Stimulated activated naive B cell treated with anti-CD40 and anti-IgM and Interleukin-4, amounts not matched to agents 10 μg/mL and 1 μg/mL and 100 μg/mL, for 72 hours (primary cell): ENCODE results near the gene PTPRR.
A peak's percentile ranks its signal among the peaks of the same experiment; 100 is the strongest.

Source experiments
- ATAC-seq, 2 donors: fragments of 150-1000 bp; cut with Tn5 transposase; replicated peaks; 2 replicates each; pipeline ENCODE4 v1.10.0; 2021; ENCODE audit warnings: moderate library complexity in 1 of 2
- DNase-seq: peaks from one replicate; pipeline ENCODE4 v3.0.0; 2021
- H3K27ac Mint-ChIP-seq: one replicate; pipeline ENCODE4 v1.8.0; 2022; ENCODE audit warnings: mild to moderate bottlenecking, mixed read lengths
- H3K27me3 Mint-ChIP-seq, 2 donors: one replicate each; pipeline ENCODE4 v1.8.0; 2022; ENCODE audit warnings: mixed read lengths in 2 of 2
- H3K36me3 Mint-ChIP-seq, 2 donors: one replicate each; pipeline ENCODE4 v1.8.0; 2022; ENCODE audit warnings: mixed read lengths in 2 of 2, mild to moderate bottlenecking in 1 of 2
- H3K4me1 Mint-ChIP-seq, 2 donors: one replicate each; pipeline ENCODE4 v1.8.0; 2022; ENCODE audit warnings: mixed read lengths in 2 of 2, mild to moderate bottlenecking in 1 of 2
- H3K4me3 Mint-ChIP-seq, 2 donors: one replicate each; pipeline ENCODE4 v1.8.0; 2022; ENCODE audit warnings: mild to moderate bottlenecking in 2 of 2, mixed read lengths in 2 of 2, moderate library complexity in 1 of 2
- H3K9me3 Mint-ChIP-seq, 2 donors: one replicate each; pipeline ENCODE4 v1.8.0; 2022; ENCODE audit warnings: mixed read lengths in 2 of 2, mild to moderate bottlenecking in 1 of 2

Gene PTPRR

GRCh38 chr12:70645494-70646317 lies 274.8 kb downstream of the PTPRR start:
- Mint-ChIP-seq H3K27ac (no peak overlapping the region), H3K27me3 (peaks cover 0 to 36% of the 10 kb centered on the region in 2 donors), H3K4me3 (no peak overlapping the region), H3K36me3 (no peaks in the 10 kb centered on the region), H3K9me3 (no peaks in the 10 kb centered on the region), H3K4me1 (no peaks in the 10 kb centered on the region)
- DNase-seq, result no peak
- peak in 1 of 2 donors; percentile 50 for ATAC-seq

GRCh38 chr12:70644861-70645260 lies 275.7 kb downstream of the PTPRR start:
- H3K4me1 Mint-ChIP-seq, result no peaks in the 10 kb centered on the region
- H3K27me3 Mint-ChIP-seq, result peaks cover 0 to 42% of the 10 kb centered on the region in 2 donors
- ATAC-seq, result no peak
- no peak overlapping the region for H3K4me3 Mint-ChIP-seq
- DNase-seq, result no peak
- no peaks in the 10 kb centered on the region for H3K9me3 Mint-ChIP-seq
- H3K27ac Mint-ChIP-seq, result no peak overlapping the region
- H3K36me3 Mint-ChIP-seq, result no peaks in the 10 kb centered on the region

- Mint-ChIP-seq H3K27ac (no peak overlapping the region), H3K4me1 (no peaks in the 10 kb centered on the region), H3K9me3 (no peaks in the 10 kb centered on the region), H3K4me3 (no peak overlapping the region), H3K27me3 (peaks cover 0 to 42% of the 10 kb centered on the region in 2 donors), H3K36me3 (no peaks in the 10 kb centered on the region)
- ATAC-seq (no peak), DNase-seq (no peak)
These were observed 276.6 kb downstream of the PTPRR start for GRCh38 chr12:70643939-70644338.

- ATAC-seq (no peak), DNase-seq (no peak)
- H3K4me3 Mint-ChIP-seq, result no peak overlapping the region
- H3K27me3 Mint-ChIP-seq, result peaks cover 3 to 42% of the 10 kb centered on the region in 2 donors
- no peaks in the 10 kb centered on the region for H3K4me1 Mint-ChIP-seq
- no peaks in the 10 kb centered on the region for H3K9me3 Mint-ChIP-seq
- H3K27ac Mint-ChIP-seq, result no peak overlapping the region
- no peaks in the 10 kb centered on the region for H3K36me3 Mint-ChIP-seq
These were observed 278.8 kb downstream of the PTPRR start for GRCh38 chr12:70641691-70642090.

- Mint-ChIP-seq H3K27ac (no peak overlapping the region), H3K4me3 (no peak overlapping the region), H3K9me3 (no peaks in the 10 kb centered on the region), H3K36me3 (no peaks in the 10 kb centered on the region), H3K27me3 (peaks cover 3 to 42% of the 10 kb centered on the region in 2 donors), H3K4me1 (no peaks in the 10 kb centered on the region)
- DNase-seq (no peak), ATAC-seq (no peak)
These were observed 279.6 kb downstream of the PTPRR start for GRCh38 chr12:70640901-70641300.

- H3K9me3 Mint-ChIP-seq, result no peaks in the 10 kb centered on the region
- no peak overlapping the region for H3K27ac Mint-ChIP-seq
- ATAC-seq, result no peak
- no peak for DNase-seq
- peaks cover 11 to 43% of the 10 kb centered on the region in 2 donors for H3K27me3 Mint-ChIP-seq
- no peaks in the 10 kb centered on the region for H3K4me1 Mint-ChIP-seq
- H3K4me3 Mint-ChIP-seq, result no peak overlapping the region
- H3K36me3 Mint-ChIP-seq, result no peaks in the 10 kb centered on the region
These were observed 281.0 kb downstream of the PTPRR start for GRCh38 chr12:70639535-70639934.

GRCh38 chr12:70638639-70639360 lies 281.7 kb downstream of the PTPRR start:
- H3K27ac Mint-ChIP-seq, result no peak overlapping the region
- no peaks in the 10 kb centered on the region for H3K4me1 Mint-ChIP-seq
- H3K9me3 Mint-ChIP-seq, result no peaks in the 10 kb centered on the region
- no peak for ATAC-seq
- H3K27me3 Mint-ChIP-seq, result peaks cover 11 to 36% of the 10 kb centered on the region in 2 donors
- no peak overlapping the region for H3K4me3 Mint-ChIP-seq
- DNase-seq, result no peak
- H3K36me3 Mint-ChIP-seq, result no peaks in the 10 kb centered on the region

- H3K27me3 Mint-ChIP-seq, result peaks cover 11 to 27% of the 10 kb centered on the region in 2 donors
- H3K4me3 Mint-ChIP-seq, result no peak within 1 kb of the TSS
- no peak for ATAC-seq
- no peak for DNase-seq
- no peaks in the 10 kb centered on the region for H3K9me3 Mint-ChIP-seq
- no peaks in the 10 kb centered on the region for H3K36me3 Mint-ChIP-seq
- H3K4me1 Mint-ChIP-seq, result no peaks in the 10 kb centered on the region
- H3K27ac Mint-ChIP-seq, result no peak within 1 kb of the TSS
These were observed 283.0 kb downstream of the PTPRR start, which contains the start of gene PTPRB for GRCh38 chr12:70637303-70638085. TSS of gene PTPRB (minus strand) at chr12:70637429. CDS start at chr12:70637395, 34 bp downstream.

- ATAC-seq, result no peak
- peaks cover 0 to 1% of the 10 kb centered on the region in 2 donors for H3K9me3 Mint-ChIP-seq
- peaks cover 11 to 14% of the 10 kb centered on the region in 2 donors for H3K27me3 Mint-ChIP-seq
- no peak overlapping the region for H3K27ac Mint-ChIP-seq
- H3K36me3 Mint-ChIP-seq, result no peaks in the 10 kb centered on the region
- no peak overlapping the region for H3K4me3 Mint-ChIP-seq
- no peak for DNase-seq
- H3K4me1 Mint-ChIP-seq, result no peaks in the 10 kb centered on the region
These were observed 284.8 kb downstream of the PTPRR start for GRCh38 chr12:70635755-70636154.

- DNase-seq, result no peak
- H3K4me1 Mint-ChIP-seq, result no peaks in the 10 kb centered on the region
- no peaks in the 10 kb centered on the region for H3K36me3 Mint-ChIP-seq
- no peak for ATAC-seq
- H3K9me3 Mint-ChIP-seq, result peaks cover 0 to 5% of the 10 kb centered on the region in 2 donors
- H3K27ac Mint-ChIP-seq, result no peak overlapping the region
- H3K27me3 Mint-ChIP-seq, result peaks cover 8 to 19% of the 10 kb centered on the region in 2 donors
- no peak overlapping the region for H3K4me3 Mint-ChIP-seq
These were observed 291.6 kb downstream of the PTPRR start for GRCh38 chr12:70628701-70629480.

GRCh38 chr12:70627677-70628076 lies 292.9 kb downstream of the PTPRR start:
- Mint-ChIP-seq H3K36me3 (no peaks in the 10 kb centered on the region), H3K4me3 (no peak overlapping the region), H3K4me1 (no peaks in the 10 kb centered on the region), H3K27ac (no peak overlapping the region), H3K27me3 (peaks cover 11 to 19% of the 10 kb centered on the region in 2 donors), H3K9me3 (peaks cover 0 to 5% of the 10 kb centered on the region in 2 donors)
- ATAC-seq, result no peak
- DNase-seq, result no peak

GRCh38 chr12:70626180-70626579 lies 294.4 kb downstream of the PTPRR start:
- no peak overlapping the region for H3K4me3 Mint-ChIP-seq

GRCh38 chr12:70619471-70620152 lies 300.9 kb downstream of the PTPRR start:
- Mint-ChIP-seq H3K9me3 (no peaks in the 10 kb centered on the region), H3K4me3 (no peak overlapping the region), H3K27ac (no peak overlapping the region), H3K36me3 (no peaks in the 10 kb centered on the region), H3K4me1 (no peaks in the 10 kb centered on the region), H3K27me3 (peaks cover 8 to 10% of the 10 kb centered on the region in 2 donors)
- no peak for ATAC-seq
- no peak for DNase-seq

More at GRCh38 chr12:70626180-70626579, 294.4 kb downstream of the PTPRR start:
- H3K4me1 Mint-ChIP-seq, result no peaks in the 10 kb centered on the region
- no peak overlapping the region for H3K27ac Mint-ChIP-seq
- no peak for DNase-seq
- no peak for ATAC-seq
- no peaks in the 10 kb centered on the region for H3K36me3 Mint-ChIP-seq
- peaks cover 11 to 19% of the 10 kb centered on the region in 2 donors for H3K27me3 Mint-ChIP-seq
- peaks cover 0 to 3% of the 10 kb centered on the region in 2 donors for H3K9me3 Mint-ChIP-seq
